Astrocyte (in vitro differentiated cells and primary cell): ENCODE results near the gene CPEB3. TPM values are rescaled to one million over a fixed set of nuclear protein-coding genes. Genes with fewer than 3 reads are reported as not detected.

Source experiments
- DNase-seq: peaks from one replicate; pipeline ENCODE4 v3.0.0-alpha.2; 2010; ENCODE audit warnings: low read depth
- FAIRE-seq: peaks from 2 replicates; lab custom pipeline; 2011; peaks lifted over from hg19 to GRCh38; lab: Jason Lieb, UNC
- H2AFZ ChIP-seq: 2 replicates; pipeline ENCODE4 v1.6.0; 2012; ENCODE audit warnings: low read depth, low read length, inconsistent platforms
- H3K27ac ChIP-seq: 2 replicates; pipeline ENCODE4 v1.5.1; 2011; ENCODE audit warnings: low read depth, low read length, inconsistent platforms
- H3K27me3 ChIP-seq: 2 replicates; pipeline ENCODE4 v1.6.0; 2011; ENCODE audit warnings: low read length, inconsistent platforms; ENCODE audit not compliant: insufficient read depth
- H3K36me3 ChIP-seq: 2 replicates; pipeline ENCODE4 v1.5.1; 2011; ENCODE audit warnings: low read length, inconsistent platforms; ENCODE audit not compliant: insufficient read depth
- H3K4me1 ChIP-seq: 2 replicates; pipeline ENCODE4 v1.5.1; 2011; ENCODE audit warnings: low read length, inconsistent platforms; ENCODE audit not compliant: insufficient read depth
- H3K4me2 ChIP-seq: 2 replicates; pipeline ENCODE4 v1.6.0; 2012; ENCODE audit warnings: low read length, inconsistent platforms
- H3K4me3 ChIP-seq: 2 replicates; pipeline ENCODE4 v1.5.1; 2011; ENCODE audit warnings: low read depth, mild to moderate bottlenecking, low read length, inconsistent platforms; ENCODE audit not compliant: insufficient read depth
- H3K79me2 ChIP-seq: 2 replicates; pipeline ENCODE4 v1.6.0; 2012; ENCODE audit warnings: mild to moderate bottlenecking, low read length, inconsistent platforms; ENCODE audit not compliant: insufficient read depth
- H3K9ac ChIP-seq: 2 replicates; pipeline ENCODE4 v1.6.0; 2012; ENCODE audit warnings: mild to moderate bottlenecking, low read length, inconsistent platforms
- H3K9me3 ChIP-seq: 2 replicates; pipeline ENCODE4 v1.5.1; 2012; ENCODE audit warnings: low read depth, mild to moderate bottlenecking, low read length, inconsistent platforms; ENCODE audit not compliant: insufficient read depth
- H4K20me1 ChIP-seq: 2 replicates; pipeline ENCODE4 v1.6.0; 2012; ENCODE audit warnings: low read length, inconsistent platforms; ENCODE audit not compliant: insufficient read depth
- H3K27ac Mint-ChIP-seq: one replicate; pipeline ENCODE4 v1.8.0; 2021; ENCODE audit warnings: mild to moderate bottlenecking, mixed read lengths; ENCODE audit not compliant: unreplicated experiment
- H3K27me3 Mint-ChIP-seq: one replicate; pipeline ENCODE4 v1.8.0; 2021; ENCODE audit warnings: low read depth, mixed read lengths; ENCODE audit not compliant: unreplicated experiment
- H3K36me3 Mint-ChIP-seq: one replicate; pipeline ENCODE4 v1.8.0; 2021; ENCODE audit warnings: low read depth, mixed read lengths; ENCODE audit not compliant: unreplicated experiment
- H3K4me1 Mint-ChIP-seq: one replicate; pipeline ENCODE4 v1.8.0; 2021; ENCODE audit warnings: low read depth, mixed read lengths; ENCODE audit not compliant: unreplicated experiment
- H3K4me3 Mint-ChIP-seq: one replicate; pipeline ENCODE4 v1.8.0; 2021; ENCODE audit warnings: mild to moderate bottlenecking, moderate library complexity, mixed read lengths; ENCODE audit not compliant: unreplicated experiment
- H3K9me3 Mint-ChIP-seq: one replicate; pipeline ENCODE4 v1.8.0; 2021; ENCODE audit warnings: mild to moderate bottlenecking, mixed read lengths; ENCODE audit not compliant: unreplicated experiment
- CTCF ChIP-seq: IDR thresholded peaks from 2 replicates; pipeline ENCODE4 v1.5.1; 2011; ENCODE audit warnings: low read depth, mild to moderate bottlenecking, inconsistent platforms, low read length, moderate library complexity; ENCODE audit not compliant: insufficient read depth
- EZH2 ChIP-seq: IDR thresholded peaks from 2 replicates; pipeline ENCODE4 v1.6.1; 2012; ENCODE audit warnings: mild to moderate bottlenecking, low read length, inconsistent platforms; ENCODE audit not compliant: insufficient read depth
- total RNA-seq: library from RNA; stranded (reverse); gene quantifications from 2 replicates; pipeline ENCODE4 v1.2.1, GENCODE V29; 2021

CPEB3 gene
- total RNA-seq, 1 donor from 2014 or later = 1.6 TPM

- no peaks in the 10 kb centered on the region for H3K4me1 ChIP-seq
- DNase-seq (no peak), FAIRE-seq (no peak)
- H3K4me3 Mint-ChIP-seq = no peak overlapping the region
- H3K4me3 ChIP-seq = no peak overlapping the region
- no peaks in the 10 kb centered on the region for H3K36me3 ChIP-seq
- no peaks in the 10 kb centered on the region for H3K9me3 Mint-ChIP-seq
- no peak overlapping the region for H3K4me2 ChIP-seq
- H3K9me3 ChIP-seq = no peaks in the 10 kb centered on the region
- H3K4me1 Mint-ChIP-seq = no peaks in the 10 kb centered on the region
- H2AFZ ChIP-seq = no peak overlapping the region
- H3K79me2 ChIP-seq = no peaks in the 10 kb centered on the region
- TF ChIP-seq CTCF = no peak
- TF ChIP-seq EZH2 = no peak
- H3K27me3 Mint-ChIP-seq = no peaks in the 10 kb centered on the region
- H3K9ac ChIP-seq = no peak overlapping the region
- H3K27me3 ChIP-seq = no peaks in the 10 kb centered on the region
- peaks cover 3% of the 10 kb centered on the region for H3K36me3 Mint-ChIP-seq
- no peaks in the 10 kb centered on the region for H4K20me1 ChIP-seq
- H3K27ac Mint-ChIP-seq = no peak overlapping the region
- H3K27ac ChIP-seq = no peak overlapping the region
These were observed 238.8 kb downstream of the CPEB3 start for GRCh38 chr10:92052088-92052487.

GRCh38 chr10:92047215-92047614, 243.7 kb downstream of the CPEB3 start:
- no peak for FAIRE-seq
- H3K9me3 Mint-ChIP-seq = no peaks in the 10 kb centered on the region

More at GRCh38 chr10:92047215-92047614, 243.7 kb downstream of the CPEB3 start:
- H3K4me2 ChIP-seq = no peak overlapping the region
- peaks cover 7% of the 10 kb centered on the region for H3K27me3 ChIP-seq
- H3K4me3 Mint-ChIP-seq = no peak overlapping the region
- no peak for DNase-seq
- no peak overlapping the region for H3K9ac ChIP-seq
- H3K36me3 Mint-ChIP-seq = peaks cover 3% of the 10 kb centered on the region
- no peaks in the 10 kb centered on the region for H3K4me1 ChIP-seq
- no peaks in the 10 kb centered on the region for H3K79me2 ChIP-seq
- TF ChIP-seq EZH2 = no peak
- TF ChIP-seq CTCF = no peak
- peaks cover 4% of the 10 kb centered on the region for H3K27me3 Mint-ChIP-seq
- H2AFZ ChIP-seq = no peak overlapping the region
- no peaks in the 10 kb centered on the region for H3K4me1 Mint-ChIP-seq
- H4K20me1 ChIP-seq = no peaks in the 10 kb centered on the region
- no peaks in the 10 kb centered on the region for H3K36me3 ChIP-seq
- no peaks in the 10 kb centered on the region for H3K9me3 ChIP-seq
- H3K27ac ChIP-seq = no peak overlapping the region
- H3K4me3 ChIP-seq = no peak overlapping the region
- no peak overlapping the region for H3K27ac Mint-ChIP-seq
